Measurements from ENCODE around the gene RBBP7.

GRCh38 chrX:16852617-16853179 lies 17.5 kb downstream of the RBBP7 start:
- TF ChIP-seq, protein P1, sequence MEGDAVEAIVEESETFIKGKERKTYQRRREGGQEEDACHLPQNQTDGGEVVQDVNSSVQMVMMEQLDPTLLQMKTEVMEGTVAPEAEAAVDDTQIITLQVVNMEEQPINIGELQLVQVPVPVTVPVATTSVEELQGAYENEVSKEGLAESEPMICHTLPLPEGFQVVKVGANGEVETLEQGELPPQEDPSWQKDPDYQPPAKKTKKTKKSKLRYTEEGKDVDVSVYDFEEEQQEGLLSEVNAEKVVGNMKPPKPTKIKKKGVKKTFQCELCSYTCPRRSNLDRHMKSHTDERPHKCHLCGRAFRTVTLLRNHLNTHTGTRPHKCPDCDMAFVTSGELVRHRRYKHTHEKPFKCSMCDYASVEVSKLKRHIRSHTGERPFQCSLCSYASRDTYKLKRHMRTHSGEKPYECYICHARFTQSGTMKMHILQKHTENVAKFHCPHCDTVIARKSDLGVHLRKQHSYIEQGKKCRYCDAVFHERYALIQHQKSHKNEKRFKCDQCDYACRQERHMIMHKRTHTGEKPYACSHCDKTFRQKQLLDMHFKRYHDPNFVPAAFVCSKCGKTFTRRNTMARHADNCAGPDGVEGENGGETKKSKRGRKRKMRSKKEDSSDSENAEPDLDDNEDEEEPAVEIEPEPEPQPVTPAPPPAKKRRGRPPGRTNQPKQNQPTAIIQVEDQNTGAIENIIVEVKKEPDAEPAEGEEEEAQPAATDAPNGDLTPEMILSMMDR (conservative IDR thresholded peaks at IDR 0.05) = no peak
- TF ChIP-seq EZH2 (IDR thresholded peaks at IDR 0.05; ENCODE audit: low read depth) = no peak
